HG03103 (cell line): ENCODE data around the gene COL1A1.

Experiments used
- ATAC-seq: cut with Tn5 transposase; IDR thresholded peaks from one replicate; pipeline ENCODE4 v1.9.1; 2021; ENCODE audit warnings: low read depth; ENCODE audit not compliant: unreplicated experiment

Gene COL1A1

GRCh38 chr17:50187751-50188530, 13.5 kb downstream of the COL1A1 start:
- no peak for ATAC-seq

DNA sequence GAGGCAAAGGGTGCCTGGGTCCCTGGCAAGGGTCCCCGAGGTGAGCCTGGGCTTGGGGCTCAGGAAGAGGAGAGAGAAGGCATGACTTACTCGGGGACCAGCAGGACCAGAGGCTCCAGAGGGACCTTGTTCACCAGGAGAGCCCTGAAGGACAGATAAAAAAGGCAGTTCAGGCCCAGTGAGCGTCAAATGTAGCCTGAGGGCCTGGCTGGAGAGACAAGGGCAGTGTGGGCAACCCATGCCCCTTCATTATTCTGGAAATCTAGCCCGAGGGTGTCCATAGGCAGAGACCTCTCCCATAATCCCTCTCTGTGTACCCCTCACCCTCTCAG, 14.1 kb downstream of the COL1A1 start:
- no peak for ATAC-seq

DNA sequence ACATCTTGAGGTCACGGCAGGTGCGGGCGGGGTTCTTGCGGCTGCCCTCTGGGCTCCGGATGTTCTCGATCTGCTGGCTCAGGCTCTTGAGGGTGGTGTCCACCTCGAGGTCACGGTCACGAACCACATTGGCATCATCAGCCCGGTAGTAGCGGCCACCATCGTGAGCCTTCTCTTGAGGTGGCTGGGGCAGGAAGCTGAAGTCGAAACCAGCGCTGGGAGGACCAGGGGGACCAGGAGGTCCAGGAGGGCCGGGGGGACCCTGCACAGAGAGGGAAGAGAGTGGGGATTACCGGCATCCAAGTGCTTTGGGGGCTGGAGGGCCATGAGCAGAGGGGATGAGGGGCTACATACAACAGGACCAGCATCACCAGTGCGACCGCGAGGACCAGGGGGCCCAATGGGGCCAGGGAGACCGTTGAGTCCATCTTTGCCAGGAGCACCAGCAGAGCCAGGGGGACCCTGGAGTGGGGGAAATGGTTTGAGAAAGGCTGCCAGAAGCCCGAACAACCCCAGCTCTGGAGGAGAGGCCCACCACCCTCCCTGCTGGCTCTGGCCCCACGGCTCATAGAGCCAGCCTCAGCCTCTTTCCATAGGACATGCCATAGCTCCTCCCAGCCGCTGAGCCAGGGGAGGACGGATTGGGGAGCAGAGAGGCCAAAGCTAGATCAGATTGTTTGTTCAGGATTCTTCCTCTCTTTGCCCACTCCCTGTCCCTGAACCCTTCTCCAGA, 14.6 kb downstream of the COL1A1 start:
- ATAC-seq: no peak

GRCh38 chr17:50185631-50186471, 15.6 kb downstream of the COL1A1 start:
- ATAC-seq: no peak

GRCh38 chr17:50184611-50185398, 16.6 kb downstream of the COL1A1 start:
- no peak for ATAC-seq

- ATAC-seq: no peak
Measured at GRCh38 chr17:50184064-50184463, 17.4 kb downstream of the COL1A1 start.

GRCh38 chr17:50183421-50183994, 17.9 kb downstream of the COL1A1 start:
- no peak for ATAC-seq

DNA sequence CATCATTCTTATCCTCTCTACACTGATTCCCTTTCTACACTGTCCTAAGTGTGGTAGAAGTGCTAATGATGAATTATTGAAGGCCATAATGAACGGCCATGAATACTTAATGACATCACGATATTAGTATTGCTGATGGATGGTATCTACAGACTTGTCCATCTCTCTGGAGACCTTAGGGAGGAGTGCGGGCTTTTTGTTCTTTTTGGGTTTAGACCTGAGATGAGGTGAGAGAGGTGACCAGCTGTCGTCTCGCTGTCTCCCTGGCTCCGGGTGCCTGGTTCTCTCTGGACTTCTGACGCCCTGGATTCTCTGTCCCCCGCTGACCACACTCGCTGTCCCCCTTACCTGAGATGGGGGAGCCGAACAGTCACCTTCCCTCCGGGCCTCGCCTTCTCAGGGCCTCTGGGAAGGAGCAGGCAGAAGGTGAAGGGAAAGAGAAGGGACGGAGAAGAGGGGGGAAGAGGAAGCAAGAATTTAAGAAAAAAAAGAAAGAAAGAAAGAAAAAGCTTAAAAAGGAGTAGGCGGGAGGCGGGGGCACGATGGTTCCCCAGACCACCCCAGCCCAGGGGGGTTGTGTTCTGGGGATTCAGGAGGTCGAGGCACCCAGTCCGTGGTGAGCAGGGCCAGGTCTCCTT, 18.5 kb downstream of the COL1A1 start:
- ATAC-seq: no peak

GRCh38 chr17:50181591-50182560, 19.6 kb downstream of the COL1A1 start:
- no peak for ATAC-seq

DNA sequence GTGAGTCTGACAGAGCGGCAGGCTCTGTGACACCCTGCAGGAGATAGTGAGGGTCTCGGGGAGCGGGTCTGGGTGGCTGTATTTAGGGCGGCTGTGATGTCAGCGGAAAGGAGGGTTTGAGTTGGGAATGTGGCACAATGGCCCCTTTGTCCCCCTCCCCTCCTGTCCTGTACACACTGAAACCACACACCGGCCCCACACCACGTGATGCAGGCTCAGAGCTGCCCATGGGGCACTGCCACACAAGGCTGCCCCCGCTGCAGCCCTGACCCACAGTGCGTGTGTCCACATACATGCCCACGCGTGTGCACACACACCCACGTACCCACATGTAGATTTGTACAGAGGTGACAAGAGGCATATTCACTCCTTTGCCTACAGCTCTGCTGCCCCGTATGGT, 20.3 kb downstream of the COL1A1 start:
- no peak for ATAC-seq

GRCh38 chr17:50180620-50181019, 20.8 kb downstream of the COL1A1 start:
- no peak for ATAC-seq

DNA sequence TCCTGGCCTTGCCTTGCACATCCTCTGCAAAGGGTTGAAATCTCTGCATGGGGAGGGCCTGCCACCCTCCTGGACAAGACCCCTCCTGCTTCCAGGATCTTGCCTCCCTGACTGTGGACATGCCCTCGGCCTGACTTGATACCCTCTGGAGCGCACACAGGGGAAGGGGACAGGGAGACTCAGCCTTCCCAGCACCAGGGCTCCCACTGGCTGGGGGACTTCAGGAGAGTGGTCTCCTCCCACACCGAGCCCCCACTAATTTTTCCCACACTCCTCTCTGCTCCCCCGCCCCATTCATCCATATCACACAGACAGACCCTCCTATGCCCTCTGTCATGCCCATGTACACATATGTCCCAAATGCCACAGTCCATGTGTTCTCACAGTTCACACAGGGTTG, 21.3 kb downstream of the COL1A1 start:
- ATAC-seq: no peak

- ATAC-seq: no peak
Measured at GRCh38 chr17:50177983-50178834, 23.2 kb downstream of the COL1A1 start.

- ATAC-seq: no peak
Measured at GRCh38 chr17:50177476-50177875, 24.0 kb downstream of the COL1A1 start.

- ATAC-seq: no peak
Measured at GRCh38 chr17:50176559-50177357, 24.7 kb downstream of the COL1A1 start.

DNA sequence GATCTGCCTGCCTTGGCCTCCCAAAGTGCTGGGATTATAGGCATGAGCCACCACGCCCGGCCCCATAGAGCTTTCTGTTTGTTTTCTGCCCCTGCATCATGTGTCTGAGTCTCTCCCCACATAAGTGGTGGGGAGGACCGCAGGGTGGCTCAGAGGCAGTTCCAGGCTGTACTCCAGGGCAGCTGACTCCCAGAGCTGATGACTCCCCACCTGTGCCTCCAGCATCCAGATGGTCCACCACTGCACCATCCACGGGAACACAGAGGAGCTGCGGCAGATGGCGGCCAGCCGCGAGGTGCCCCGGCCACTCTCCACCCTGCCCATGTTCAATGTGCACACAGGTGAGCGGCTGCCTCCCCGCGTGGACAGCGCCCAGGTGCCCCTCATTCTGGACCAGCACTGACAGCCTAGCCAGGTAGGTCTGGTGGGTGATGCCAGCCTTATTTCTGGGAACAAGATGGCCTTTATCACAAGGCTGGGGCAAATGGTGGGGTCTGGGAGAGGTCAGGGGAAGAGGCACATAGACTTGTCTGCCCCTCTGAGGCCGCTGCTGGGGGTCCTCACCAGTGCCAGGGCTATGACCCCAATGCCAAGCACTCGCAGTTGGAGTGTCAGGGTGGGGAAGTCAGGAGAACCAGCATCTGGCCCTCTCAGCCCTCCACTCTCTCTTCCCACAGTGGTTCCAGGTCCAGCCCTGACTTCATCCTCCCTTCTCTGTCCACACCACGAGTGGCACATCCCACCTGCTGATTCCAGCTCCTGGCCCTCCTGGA, 26.2 kb downstream of the COL1A1 start:
- no peak for ATAC-seq
